ENCODE measurements around the gene UST. TPM values are rescaled to one million over a fixed set of nuclear protein-coding genes. Genes with fewer than 3 reads are reported as not detected.
A peak's percentile ranks its signal among the peaks of the same experiment; 100 is the strongest.

UST gene
- total and polyA plus RNA-seq, 2 of the 8 experiments (the other 6 are each of a cell fraction or from before 2014, with no cell fraction given) = 13.5 to 34.5 TPM

GRCh38 chr6:149032599-149033405, 286.0 kb downstream of the UST start:
- Histone ChIP-seq H3K14ac (ENCODE audit: insufficient read length) (no peak overlapping the region), H3K4me3 (ENCODE audit: extremely low read depth in 1 of 4, insufficient read depth in 2 of 4, low read depth in 3 of 4, low read length in 4 of 4) (no peak overlapping the region), H2AFZ (ENCODE audit: low read length) (no peak overlapping the region), H4K91ac (replicated peaks; ENCODE audit: insufficient read length, low read length) (peak overlapping the region; percentile 62), H3K27ac (ENCODE audit: low read depth, low read length) (no peak overlapping the region), H3K9ac (replicated peaks in 1 of 4; ENCODE audit: extremely low read depth in 1 of 4, low read depth in 3 of 4, low read length in 3 of 4) (no peak overlapping the region), H3K79me1 (ENCODE audit: low read depth, low read length) (peaks cover 4% of the 10 kb centered on the region; the same call in 1 of the 2 replicates), H3K36me3 (ENCODE audit: control insufficient read depth in 2 of 4, insufficient read depth in 4 of 4, low read length in 3 of 4) (no peaks in the 10 kb centered on the region), H3K23me2 (ENCODE audit: low read depth, low read length) (no peaks in the 10 kb centered on the region), H2BK5ac (ENCODE audit: low read depth, low read length) (0 out of 2 replicates have a peak overlapping the region, but pooled peaks have one; percentile 57), H3K23ac (ENCODE audit: insufficient read length) (no peak overlapping the region), H3K56ac (replicated peaks; ENCODE audit: insufficient read length, low read depth, low read length) (no peak overlapping the region), H3K79me2 (ENCODE audit: control insufficient read depth in 1 of 2, insufficient read depth in 2 of 2, low read length in 2 of 2) (no peaks in the 10 kb centered on the region), H3K4ac (replicated peaks; ENCODE audit: insufficient read length, low read depth, low read length) (peak overlapping the region; percentile 91), H4K20me1 (replicated peaks in 1 of 2; ENCODE audit: control insufficient read depth in 1 of 2, insufficient read depth in 2 of 2, low read length in 2 of 2) (no peaks in the 10 kb centered on the region), H2BK120ac (replicated peaks; ENCODE audit: low read depth, low read length) (no peak overlapping the region), H3K4me2 (ENCODE audit: insufficient read depth in 1 of 2, low read depth in 2 of 2, low read length in 2 of 2) (no peak overlapping the region), H4K8ac (ENCODE audit: extremely low read depth, insufficient read depth, low read length) (peak overlapping the region; percentile 81; the same call in 1 of the 2 replicates), H2BK20ac (ENCODE audit: low read length) (no peak overlapping the region), H3K27me3 (replicated peaks in 1 of 4; ENCODE audit: control insufficient read depth in 3 of 4, extremely low read depth in 1 of 4, insufficient read depth in 3 of 4, low read length in 3 of 4) (no peaks in the 10 kb centered on the region), H2BK15ac (ENCODE audit: low read length) (no peak overlapping the region), H3K9me3 (ENCODE audit: insufficient read depth in 2 of 2, low read depth in 1 of 2, low read length in 1 of 2) (no peaks in the 10 kb centered on the region), H2AK5ac (ENCODE audit: low read depth, low read length) (no peak overlapping the region), H3K4me1 (replicated peaks in 1 of 4; ENCODE audit: control insufficient read depth in 3 of 4, insufficient read depth in 4 of 4, low read length in 3 of 4) (peaks cover 3 to 11% (median 6%) of the 10 kb centered on the region in 4 experiments), H4K5ac (ENCODE audit: insufficient read length, low read depth, low read length) (no peak overlapping the region), H2BK12ac (ENCODE audit: low read depth, low read length) (0 out of 2 replicates have a peak overlapping the region, but pooled peaks have one; percentile 50), H3K18ac (ENCODE audit: extremely low read depth, low read length) (no peak overlapping the region)
- DNase-seq (ENCODE audit: low read depth in 1 of 2, low spot score in 2 of 2) (no peak), FAIRE-seq (no peak)
- POLR2A ChIA-PET (ENCODE audit: partially characterized antibody) = interaction anchor here (1.0 kb wide), 1 partner anchor 13 kb away, joined by 4 read pairs; no protein-coding TSS in a partner anchor
- CTCF ChIA-PET (ENCODE audit: partially characterized antibody) = interaction anchor here (0.7 to 4.0 kb wide), 11 partner anchors 9 to 473 kb away, joined by 3 to 16 read pairs (median 3); no protein-coding TSS in a partner anchor
- no peak for TF ChIP-seq RFX5 (IDR thresholded peaks at IDR 0.05; ENCODE audit: borderline replicate concordance, low read depth, low read length)
- TF ChIP-seq RBBP5 (IDR thresholded peaks at IDR 0.05; ENCODE audit: borderline replicate concordance, low read depth, low read length) = no peak
- TF ChIP-seq USF2 (IDR thresholded peaks at IDR 0.05; ENCODE audit: low read length) = no peak
- TF ChIP-seq CEBPB (IDR thresholded peaks at IDR 0.05; ENCODE audit: low read depth, low read length) = no peak
- TF ChIP-seq HDAC2 (IDR thresholded peaks at IDR 0.05; ENCODE audit: borderline replicate concordance in 1 of 2, low read depth in 2 of 2, low read length in 2 of 2) = no peak
- TF ChIP-seq NANOG (IDR thresholded peaks at IDR 0.05; ENCODE audit: insufficient read depth, low read depth, low read length, poor library complexity, severe bottlenecking) = no peak
- 91% methylated on average over 8 of the region's 8 CpGs; no CpG with 5 or more reads in 1 of the 2 experiments for WGBS, 2 experiments (ENCODE audit: extremely low coverage in 1 of 2, insufficient coverage in 1 of 2, insufficient read length in 1 of 2, insufficient replicate concordance in 2 of 2, low coverage in 1 of 2, low lambda C conversion rate in 2 of 2, missing lambda C conversion rate in 1 of 2)

Measured in H1 (cell line).